HCT116 (cell line): ENCODE results near the gene S100A12. TPM values are rescaled to one million over a fixed set of nuclear protein-coding genes. Genes with fewer than 3 reads are reported as not detected.

Source experiments
- ATAC-seq: fragments of 200-7000 bp; cut with Tn5 transposase; 2 replicates; pipeline ENCODE4 v1.9.1; 2020; ENCODE audit warnings: mild to moderate bottlenecking, moderate library complexity
- BruUV-seq: library from RNA; stranded (reverse); fragments of 400-500 nt; replicated peaks from 2 replicates; lab custom pipeline; 2021; lab: Mats Ljungman, UMichigan
- CTCF ChIA-PET: fragments of 300-600 bp; sonication (Branson Sonifier 250); formaldehyde crosslinking; loops from one replicate; lab custom pipeline; 2021; ENCODE audit warnings: antibody characterized with exemption; lab: Charles Lee
- POLR2A ChIA-PET: fragments of 300-600, 350-600 bp; sonication (Branson Sonifier 250); formaldehyde crosslinking; loops from one replicate; lab custom pipeline; 2021; ENCODE audit warnings: antibody characterized with exemption; lab: Charles Lee
- RAD21 ChIA-PET, 2 experiments: fragments of 300-600 bp; sonication (Branson Sonifier 250); formaldehyde crosslinking; loops; one replicate each; lab custom pipeline; 2023; ENCODE audit warnings: low total read pairs in 2 of 2; ENCODE audit not compliant: uncharacterized antibody in 2 of 2, unreplicated experiment in 2 of 2, low non-redundant PET in 1 of 2; lab: Charles Lee
- DNase-seq: peaks from one replicate; pipeline ENCODE4 v3.0.0-alpha.2; 2010; ENCODE audit warnings: low read depth, low spot score
- H2AFZ ChIP-seq: fragments of 200-600 bp; shearing (Covaris generic), sonication (generic); 2 replicates; pipeline ENCODE4 v1.6.1; 2017; ENCODE audit warnings: low read depth, mixed run types, mixed read lengths, antibody characterized with exemption, low read length; ENCODE audit not compliant: poor library complexity, severe bottlenecking
- H3K27ac ChIP-seq: 2 replicates; pipeline ENCODE4 v1.5.1; 2012; ENCODE audit warnings: low read depth, low read length
- H3K27me3 ChIP-seq: fragments of 200-600 bp; sonication (generic); 2 replicates; pipeline ENCODE4 v1.6.1; 2016; ENCODE audit warnings: mixed run types, low read length, mixed read lengths; ENCODE audit not compliant: insufficient read depth
- H3K36me3 ChIP-seq, 2 experiments: fragments of 200-500 bp in 1 of 2; fragments of 200-600 bp in 1 of 2; sonication (Bioruptor generic) in 1 of 2; sonication (generic) in 1 of 2; 2 replicates each; pipeline versions ENCODE4 v1.5.1 to v1.6.1; 2014 to 2016; ENCODE audit warnings: low read length in 2 of 2, inconsistent platforms in 1 of 2, mixed read lengths in 1 of 2, mixed run types in 1 of 2; ENCODE audit not compliant: insufficient read depth in 2 of 2, control insufficient read depth in 1 of 2
- H3K4me1 ChIP-seq, 2 experiments: fragments of 200-600 bp in 1 of 2; sonication (generic) in 1 of 2; 2 replicates each; pipeline versions ENCODE4 v1.5.1 to v1.6.1; 2012 to 2017; ENCODE audit warnings: low read length in 2 of 2, inconsistent platforms in 1 of 2, mild to moderate bottlenecking in 1 of 2, mixed read lengths in 1 of 2, mixed run types in 1 of 2, moderate library complexity in 1 of 2; ENCODE audit not compliant: insufficient read depth in 2 of 2, control insufficient read depth in 1 of 2
- H3K4me2 ChIP-seq: fragments of 200-600 bp; sonication (generic); 2 replicates; pipeline ENCODE4 v1.6.1; 2017; ENCODE audit warnings: mixed run types, low read length, mixed read lengths
- H3K4me3 ChIP-seq, 2 experiments: fragments of 200-600 bp in 1 of 2; sonication (generic) in 1 of 2; replicated peaks in 1 of 2; 2 replicates each; pipeline ENCODE4 v1.5.1; 2011 to 2016; ENCODE audit warnings: low read length in 2 of 2, control low read depth in 1 of 2, low read depth in 1 of 2, mild to moderate bottlenecking in 1 of 2, mixed read lengths in 1 of 2, mixed run types in 1 of 2
- H3K79me2 ChIP-seq: fragments of 200-600 bp; sonication (generic); 2 replicates; pipeline ENCODE4 v1.6.1; 2017; ENCODE audit warnings: mild to moderate bottlenecking, mixed run types, low read length, moderate library complexity, mixed read lengths; ENCODE audit not compliant: insufficient read depth
- H3K9ac ChIP-seq: fragments of 200-600 bp; sonication (generic); 2 replicates; pipeline ENCODE4 v1.6.1; 2016; ENCODE audit warnings: low read length, mixed read lengths
- H3K9me2 ChIP-seq: fragments of 200-600 bp; sonication (generic), shearing (Covaris generic); 2 replicates; pipeline ENCODE4 v1.6.1; 2017; ENCODE audit warnings: mixed run types, mild to moderate bottlenecking, moderate library complexity; ENCODE audit not compliant: insufficient read depth
- H3K9me3 ChIP-seq, 2 experiments: fragments of 200-500 bp in 1 of 2; fragments of 200-600 bp in 1 of 2; sonication (Bioruptor generic) in 1 of 2; sonication (generic) in 1 of 2; 2 replicates each; pipeline ENCODE4 v1.6.1; 2014 to 2017; ENCODE audit warnings: low read length in 2 of 2, mixed read lengths in 2 of 2, inconsistent platforms in 1 of 2, low read depth in 1 of 2, mild to moderate bottlenecking in 1 of 2, mixed run types in 1 of 2, moderate library complexity in 1 of 2; ENCODE audit not compliant: control insufficient read depth in 1 of 2, insufficient read depth in 1 of 2
- H4K20me1 ChIP-seq: fragments of 200-600 bp; sonication (generic), shearing (Covaris generic); 2 replicates; pipeline ENCODE4 v1.6.1; 2017; ENCODE audit warnings: mixed run types, mild to moderate bottlenecking, moderate library complexity; ENCODE audit not compliant: insufficient read depth
- ATF3 ChIP-seq: IDR thresholded peaks from 2 replicates; pipeline ENCODE4 v1.6.1; 2012
- CBX3 ChIP-seq: IDR thresholded peaks from 2 replicates; pipeline ENCODE4 v1.6.1; 2012; ENCODE audit warnings: low read depth
- CEBPB ChIP-seq: IDR thresholded peaks from 2 replicates; pipeline ENCODE4 v1.6.1; 2012; ENCODE audit warnings: low read depth
- EGR1 ChIP-seq: IDR thresholded peaks from 2 replicates; pipeline ENCODE4 v1.6.1; 2012; ENCODE audit warnings: low read depth
- ELF1 ChIP-seq: IDR thresholded peaks from 2 replicates; pipeline ENCODE4 v1.6.1; 2012; ENCODE audit warnings: low read depth, borderline replicate concordance
- FOSL1 ChIP-seq: IDR thresholded peaks from 2 replicates; pipeline ENCODE4 v1.6.1; 2012; ENCODE audit warnings: low read depth
- JUND ChIP-seq: IDR thresholded peaks from 2 replicates; pipeline ENCODE4 v1.6.1; 2012
- POLR2A ChIP-seq: IDR thresholded peaks from 2 replicates; pipeline ENCODE4 v1.7.0; 2011; ENCODE audit warnings: borderline replicate concordance; ENCODE audit not compliant: insufficient read depth, insufficient read length; ENCODE audit errors: extremely low read depth
- REST ChIP-seq: IDR thresholded peaks from 2 replicates; pipeline ENCODE4 v1.6.1; 2012; ENCODE audit warnings: low read depth
- SIN3A ChIP-seq: IDR thresholded peaks from 2 replicates; pipeline ENCODE4 v1.6.1; 2012; ENCODE audit warnings: low read depth
- SP1 ChIP-seq: IDR thresholded peaks from 2 replicates; pipeline ENCODE4 v1.6.1; 2012; ENCODE audit warnings: low read depth
- SRF ChIP-seq: IDR thresholded peaks from 2 replicates; pipeline ENCODE4 v1.6.1; 2012; ENCODE audit warnings: low read depth
- TCF7L2 ChIP-seq: IDR thresholded peaks from 2 replicates; pipeline ENCODE4 v1.7.0; 2011; ENCODE audit warnings: borderline replicate concordance, inconsistent platforms; ENCODE audit not compliant: insufficient read depth, insufficient read length; ENCODE audit errors: extremely low read depth
- ZNF274 ChIP-seq: fragments of 200-500 bp; sonication (Bioruptor generic); IDR thresholded peaks from 2 replicates; pipeline ENCODE4 v1.6.1; 2014; ENCODE audit warnings: mild to moderate bottlenecking, low read depth, low read length, inconsistent platforms
- intact Hi-C: fragments of 100-400 bp; cut with micrococcal nuclease; formaldehyde crosslinking; loops from 2 replicates; pipeline ENCODE4 v1.10.0; 2022
- total RNA-seq: library from RNA; stranded (reverse); gene quantifications from one replicate; pipeline ENCODE4 v1.2.1, GENCODE V29; 2021; ENCODE audit not compliant: unreplicated experiment

The S100A12 gene
- total RNA-seq, 1 experiment from 2014 or later = not detected

- ATAC-seq (no peak), DNase-seq (no peak)
- H3K4me3 ChIP-seq = no peak overlapping the region
- H3K79me2 ChIP-seq = no peaks in the 10 kb centered on the region
- H3K4me1 ChIP-seq = no peaks in the 10 kb centered on the region
- H3K9me2 ChIP-seq = no peaks in the 10 kb centered on the region
- no peaks in the 10 kb centered on the region for H4K20me1 ChIP-seq
- ChIA-PET RAD21 (no interaction called here), CTCF (no interaction called here), POLR2A (no interaction called here)
- no peak overlapping the region for H3K9ac ChIP-seq
- BruUV-seq = no TSS peak
- no peaks in the 10 kb centered on the region for H3K36me3 ChIP-seq
- no peak overlapping the region for H3K4me2 ChIP-seq
- TF ChIP-seq ELF1 (no peak), SIN3A (no peak), REST (no peak), FOSL1 (no peak), EGR1 (no peak), JUND (no peak), SP1 (no peak), CBX3 (no peak), SRF (no peak), TCF7L2 (no peak), CEBPB (no peak), ZNF274 (no peak), ATF3 (no peak), POLR2A (no peak)
- TF ChIP-seq, all 23 proteins: peak for 0
- peaks cover 72% of the 10 kb centered on the region for H3K27me3 ChIP-seq
- H3K27ac ChIP-seq = no peak overlapping the region
- no peak overlapping the region for H2AFZ ChIP-seq
- intact Hi-C loops = no loop called here
- no peaks in the 10 kb centered on the region for H3K9me3 ChIP-seq
Measured at GRCh38 chr1:153389973-153390879, 14.8 kb upstream of the S100A12 start.
